SU-DHL-6 (cell line): ENCODE measurements around the gene AKAP8L.

Experiments used
- CTCF ChIP-seq: fragments of 200-600 bp; sonication (generic); IDR thresholded peaks from one replicate; pipeline ENCODE4 v1.5.1; 2017; ENCODE audit warnings: antibody characterized with exemption, mild to moderate bottlenecking, low read length, moderate library complexity; ENCODE audit not compliant: insufficient read depth, poor library complexity, severe bottlenecking
- EZH2phosphoT487 ChIP-seq: fragments of 200-600 bp; sonication (generic), shearing (Covaris generic); conservative IDR thresholded peaks from 2 replicates; pipeline ENCODE4 v1.6.1; 2018; ENCODE audit warnings: mild to moderate bottlenecking, antibody characterized with exemption, low read length, moderate library complexity, mixed read lengths

DNA sequence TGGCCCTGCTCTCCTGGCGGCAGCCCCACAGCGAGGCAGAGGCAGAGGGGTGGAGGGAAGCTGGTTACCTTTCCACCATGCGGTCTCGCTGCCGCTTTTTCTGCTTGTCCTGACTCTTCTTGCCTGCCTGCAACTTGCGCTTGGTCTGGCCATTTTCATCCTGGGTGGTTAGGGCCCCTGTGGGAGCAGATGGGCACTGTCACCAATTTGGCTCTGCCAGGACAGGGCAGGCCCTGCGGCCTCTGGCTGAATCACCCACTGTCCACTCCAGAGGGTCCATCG, 19.6 kb downstream of the AKAP8L start:
- TF ChIP-seq CTCF (no peak), EZH2phosphoT487 (no peak)
